GM19043 (cell line): ENCODE measurements around the gene COX7A2L.
"Not testable (repeated sequence)": the region's sequence is repeated elsewhere in the genome, so short reads cannot be mapped to it uniquely, and the experiment has no call there.

Experiments used
- ATAC-seq: cut with Tn5 transposase; IDR thresholded peaks from one replicate; pipeline ENCODE4 v1.9.1; 2021; ENCODE audit warnings: low read depth; ENCODE audit not compliant: unreplicated experiment

COX7A2L gene

DNA sequence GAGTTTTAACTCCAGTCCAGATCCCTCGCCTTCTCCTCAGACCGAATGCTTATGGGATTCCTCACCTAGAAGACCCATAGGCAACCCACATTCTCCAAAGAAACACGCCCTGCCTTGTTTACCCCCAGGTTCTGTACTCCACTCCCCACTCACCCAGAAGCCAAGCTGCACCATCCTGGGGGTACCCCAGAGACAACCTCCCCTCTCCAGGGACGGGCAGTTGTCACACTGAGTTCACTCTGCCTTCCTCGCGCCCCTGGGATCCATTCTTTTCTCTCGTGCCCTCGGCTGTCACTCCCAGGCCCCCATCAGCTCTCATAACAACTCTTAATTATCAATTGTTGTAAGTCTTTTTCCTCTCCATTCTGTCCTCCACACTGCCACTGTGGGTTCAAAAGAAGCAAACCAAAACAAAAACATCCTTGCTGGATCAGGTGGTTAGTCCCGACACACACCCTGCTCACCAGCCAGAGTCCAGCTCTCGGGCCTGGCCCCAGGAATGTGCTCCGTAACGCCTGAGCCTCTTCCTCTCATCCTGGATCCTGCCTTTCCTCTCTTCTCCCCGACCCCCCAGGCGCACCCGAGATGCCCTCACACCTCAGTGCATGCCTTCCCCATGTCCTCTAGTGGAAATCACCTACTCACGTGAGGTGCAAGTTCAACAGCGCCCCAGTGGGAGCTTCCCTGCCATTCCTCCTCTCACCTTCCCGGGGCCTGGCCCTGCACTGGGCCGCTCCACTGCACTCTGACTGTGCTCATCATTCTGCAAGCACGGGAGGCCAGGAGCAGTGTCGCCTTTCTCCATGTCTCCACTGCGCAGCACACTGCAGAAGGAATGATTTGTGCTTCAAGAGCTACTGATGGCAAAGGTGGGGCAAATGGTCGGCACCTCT lies 20.7 kb downstream of the COX7A2L start:
- ATAC-seq = no peak

DNA sequence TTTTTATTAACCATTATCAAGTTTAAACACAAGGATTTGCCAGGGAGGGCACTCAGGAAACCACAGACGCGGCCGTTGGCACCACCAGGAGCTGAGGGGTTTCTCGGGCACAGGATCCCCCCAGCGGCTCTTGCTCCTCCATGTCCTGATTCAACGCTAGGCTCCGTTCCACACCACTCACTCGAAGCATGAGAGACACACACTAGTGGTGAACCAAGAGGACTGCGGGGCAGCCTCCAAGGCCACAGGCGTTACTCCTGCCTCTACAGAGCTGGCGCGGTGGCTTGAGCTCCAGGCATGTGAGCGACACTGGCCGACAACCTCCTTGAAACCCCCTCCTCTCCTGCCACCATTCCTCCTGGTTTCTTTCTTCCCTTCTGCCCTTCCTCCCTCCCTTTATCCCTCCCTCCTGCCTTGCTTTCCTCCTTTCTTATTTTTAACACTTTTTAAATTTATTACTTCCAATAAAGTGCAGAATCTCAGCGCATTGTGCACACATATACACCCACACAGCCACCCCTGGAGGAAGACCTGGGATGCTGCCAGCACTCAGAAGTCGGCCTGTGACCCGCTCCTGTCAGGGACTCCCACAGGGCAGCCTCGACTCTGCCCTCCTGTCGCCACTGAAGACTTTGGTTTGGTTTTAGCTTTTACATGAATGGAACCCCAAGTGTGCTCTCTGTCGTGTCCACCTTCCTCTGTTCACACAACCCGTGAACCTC lies 21.7 kb downstream of the COX7A2L start:
- no peak for ATAC-seq

DNA sequence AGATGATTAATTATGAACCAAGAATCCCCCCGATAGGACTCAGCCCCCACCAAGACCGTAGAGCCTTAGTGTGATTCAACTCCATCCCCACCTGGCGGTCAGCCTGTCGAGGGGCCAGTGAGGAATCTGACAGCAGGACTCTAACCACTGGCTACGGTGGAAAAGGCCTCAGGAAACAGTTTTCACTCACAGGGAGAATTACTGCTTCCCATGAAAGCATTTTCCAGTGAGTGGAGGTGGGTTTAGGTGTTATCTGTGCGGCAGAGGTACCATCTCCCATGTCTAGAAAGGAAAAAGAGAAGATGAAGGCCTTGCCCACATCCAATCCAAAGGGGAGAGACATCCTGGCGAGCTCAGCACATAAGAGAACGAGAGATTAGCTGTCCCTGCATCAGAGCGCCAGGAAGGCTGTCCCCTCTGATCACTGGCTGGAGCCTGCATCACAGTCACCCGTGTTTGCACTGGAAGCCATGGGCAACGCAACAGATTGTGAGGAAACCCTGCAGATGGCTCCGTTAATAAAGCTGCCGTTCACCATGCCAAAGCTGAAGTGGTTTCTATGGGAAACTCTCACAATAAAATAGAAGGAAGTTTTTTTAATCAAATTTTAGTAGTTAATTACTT lies 22.3 kb downstream of the COX7A2L start:
- ATAC-seq = no peak

GRCh38 chr2:42337846-42338566 lies 23.0 kb downstream of the COX7A2L start:
- no peak for ATAC-seq

GRCh38 chr2:42337356-42337820 lies 23.6 kb downstream of the COX7A2L start:
- ATAC-seq = no peak

DNA sequence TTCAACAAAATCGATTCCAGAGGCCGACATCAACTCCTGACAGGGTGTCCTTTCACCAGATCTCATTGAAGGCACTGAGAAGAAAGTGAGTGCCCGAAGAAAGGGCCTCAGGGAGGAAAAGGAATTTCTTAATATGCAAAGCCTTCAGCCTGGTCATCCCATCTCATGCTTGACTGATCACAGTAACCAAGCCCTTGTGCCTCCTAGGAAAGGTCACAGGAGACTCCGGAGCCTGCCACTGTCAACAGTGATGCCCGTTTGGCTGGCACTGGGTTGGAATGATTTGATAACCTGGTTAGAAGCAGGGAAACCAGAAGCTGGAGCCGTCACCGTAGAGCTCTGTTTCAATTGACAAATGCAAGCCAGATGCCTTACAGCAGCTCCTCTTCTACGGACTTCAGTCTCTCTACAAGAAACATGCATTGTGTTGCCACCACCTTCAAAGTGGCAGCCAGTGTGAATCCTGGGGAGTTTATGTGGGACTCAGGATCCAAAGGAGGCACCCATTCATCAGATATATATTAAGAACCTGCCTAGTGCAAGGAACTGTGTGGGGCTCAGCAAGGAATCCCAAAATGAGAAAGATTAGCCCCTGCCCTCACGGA lies 24.6 kb downstream of the COX7A2L start:
- no peak for ATAC-seq

- no peak for ATAC-seq
Measured at GRCh38 chr2:42335514-42336104, 25.4 kb downstream of the COX7A2L start.

- not testable (repeated sequence) for ATAC-seq
Measured at GRCh38 chr2:42334865-42335264, 26.2 kb downstream of the COX7A2L start.

- no peak for ATAC-seq
Measured at GRCh38 chr2:42334220-42334619, 26.8 kb downstream of the COX7A2L start.

GRCh38 chr2:42333579-42333978 lies 27.4 kb downstream of the COX7A2L start:
- no peak for ATAC-seq

- no peak for ATAC-seq
Measured at GRCh38 chr2:42332575-42332974, 28.4 kb downstream of the COX7A2L start.

DNA sequence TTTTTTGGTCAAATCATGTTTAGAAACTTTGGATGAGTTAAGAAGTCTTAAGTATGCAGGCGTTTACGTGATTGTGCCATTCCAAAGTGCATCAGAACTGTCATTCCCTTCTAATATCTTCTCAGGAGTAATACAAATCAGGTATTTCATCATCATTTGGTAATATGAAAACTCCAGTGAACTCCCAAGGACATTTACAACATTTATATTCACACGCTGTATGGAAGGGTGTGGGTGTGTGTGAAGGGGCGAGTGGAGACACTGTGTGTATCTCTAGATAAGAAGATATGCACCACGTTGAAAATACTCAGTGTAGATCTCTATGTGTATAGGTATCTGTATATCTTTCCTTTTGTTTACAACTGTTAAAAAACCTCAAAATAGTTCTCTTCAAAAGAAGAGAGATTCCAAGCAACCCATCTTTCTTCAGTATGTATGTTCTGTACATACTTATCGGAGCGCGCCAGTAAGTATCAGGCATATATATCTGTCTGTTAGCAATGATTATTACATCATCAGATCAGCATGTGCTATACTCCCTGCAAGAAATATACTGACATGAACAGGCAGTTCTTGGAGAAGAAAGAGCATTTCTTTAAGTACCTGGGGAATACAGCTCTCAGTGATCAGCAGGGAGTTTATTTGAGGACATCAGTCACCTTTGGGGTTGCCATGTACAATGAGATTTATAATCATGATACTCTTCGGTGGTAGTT lies 29.3 kb downstream of the COX7A2L start:
- ATAC-seq = no peak

GRCh38 chr2:42329736-42330135 lies 31.3 kb downstream of the COX7A2L start:
- ATAC-seq = no peak

DNA sequence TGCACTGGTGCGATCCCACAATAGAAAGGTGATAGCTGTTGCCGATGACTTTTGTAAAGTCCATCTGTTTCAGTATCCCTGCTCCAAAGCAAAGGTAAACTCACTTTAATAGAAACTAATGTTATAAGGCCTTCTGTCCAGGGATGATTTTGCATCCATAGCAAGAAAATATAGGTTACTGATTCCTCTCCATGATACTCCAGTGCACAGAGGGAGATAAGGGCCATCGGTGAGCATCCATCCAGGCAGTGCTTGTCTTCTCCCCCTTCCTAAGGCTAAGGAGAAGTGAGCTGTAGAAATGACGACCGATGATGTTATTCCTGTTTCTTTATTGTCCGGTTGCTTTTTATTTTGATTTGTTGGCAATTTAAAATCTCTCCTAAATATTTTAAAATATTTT lies 32.1 kb downstream of the COX7A2L start:
- ATAC-seq = no peak

- ATAC-seq = no peak
Measured at GRCh38 chr2:42328148-42328833, 32.7 kb downstream of the COX7A2L start.

DNA sequence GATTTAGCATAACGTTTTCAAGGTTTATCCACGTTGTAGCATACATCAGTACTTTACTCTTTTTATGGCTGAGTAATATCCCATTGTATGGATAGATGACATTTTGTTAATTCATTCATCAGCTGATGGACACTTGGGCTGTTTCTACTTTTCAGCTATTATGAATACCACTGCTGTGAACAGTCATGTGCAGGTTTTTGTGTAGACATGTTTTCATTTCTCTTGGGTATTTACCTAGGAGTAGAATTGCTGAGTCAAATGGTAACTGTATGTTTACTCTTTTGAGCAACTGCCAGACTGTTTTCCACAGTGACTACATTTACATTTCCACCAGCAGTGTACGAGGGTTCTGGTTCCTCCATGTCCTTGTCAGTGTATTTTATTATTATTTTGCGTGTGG lies 33.9 kb downstream of the COX7A2L start:
- ATAC-seq = no peak

DNA sequence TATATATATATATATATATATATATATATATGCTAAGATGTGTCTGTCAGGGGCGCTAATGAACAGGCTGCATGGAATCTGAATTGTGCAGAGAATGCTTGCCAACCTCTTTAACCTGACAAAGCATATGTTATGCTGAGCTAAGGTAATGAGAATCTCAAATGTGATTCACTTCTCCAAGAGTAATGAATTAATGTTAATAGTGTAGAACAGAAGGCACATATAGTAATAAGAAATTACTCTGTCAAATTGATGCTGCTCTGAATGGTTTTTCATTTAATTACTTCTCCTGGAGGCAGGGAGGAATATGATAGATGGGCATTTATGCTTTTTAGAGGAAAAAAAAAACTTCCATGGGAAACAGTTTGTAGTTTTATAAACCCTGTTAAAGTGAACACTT lies 35.4 kb downstream of the COX7A2L start:
- no peak for ATAC-seq

- no peak for ATAC-seq
Measured at GRCh38 chr2:42324949-42325348, 36.1 kb downstream of the COX7A2L start.

GRCh38 chr2:42324244-42324643 lies 36.8 kb downstream of the COX7A2L start:
- no peak for ATAC-seq
